Measurements from ENCODE around the gene AKAP10. TPM values are rescaled to one million over a fixed set of nuclear protein-coding genes. Genes with fewer than 3 reads are reported as not detected.

Gene AKAP10
- total RNA-seq, 1 donor from 2014 or later: 15.0 TPM

DNA sequence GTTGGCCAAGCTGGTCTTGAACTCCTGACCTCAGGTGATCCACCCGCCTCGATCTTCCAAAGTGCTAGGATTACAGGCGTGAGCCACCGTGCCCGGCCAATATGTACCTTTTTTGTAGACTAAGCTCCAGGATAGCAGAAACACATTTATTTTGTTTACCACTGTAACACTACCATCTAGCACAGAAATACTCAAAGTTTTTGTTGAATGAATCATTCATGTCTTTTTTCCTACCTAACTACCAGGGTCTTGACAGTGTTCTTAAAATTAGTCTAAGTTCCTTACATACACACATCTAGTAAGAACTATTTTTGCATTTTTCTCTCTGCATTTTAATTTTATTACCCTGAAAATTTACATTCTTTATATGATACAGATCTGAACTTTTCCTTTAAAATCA lies 44.4 kb downstream of the AKAP10 start:
- Histone ChIP-seq H3K27me3 (no peaks in the 10 kb centered on the region), H3K4me1 (no peaks in the 10 kb centered on the region), H3K36me3 (peaks cover 56 to 76% of the 10 kb centered on the region in 2 donors), H3K4me3 (no peak overlapping the region), H3K9me3 (no peaks in the 10 kb centered on the region), H3K27ac (no peak overlapping the region)
- no peak for DNase-seq (ENCODE audit: low spot score in 2 of 2)
- intact Hi-C loops (cut with DNase I): no loop called here
- TF ChIP-seq, protein P1, sequence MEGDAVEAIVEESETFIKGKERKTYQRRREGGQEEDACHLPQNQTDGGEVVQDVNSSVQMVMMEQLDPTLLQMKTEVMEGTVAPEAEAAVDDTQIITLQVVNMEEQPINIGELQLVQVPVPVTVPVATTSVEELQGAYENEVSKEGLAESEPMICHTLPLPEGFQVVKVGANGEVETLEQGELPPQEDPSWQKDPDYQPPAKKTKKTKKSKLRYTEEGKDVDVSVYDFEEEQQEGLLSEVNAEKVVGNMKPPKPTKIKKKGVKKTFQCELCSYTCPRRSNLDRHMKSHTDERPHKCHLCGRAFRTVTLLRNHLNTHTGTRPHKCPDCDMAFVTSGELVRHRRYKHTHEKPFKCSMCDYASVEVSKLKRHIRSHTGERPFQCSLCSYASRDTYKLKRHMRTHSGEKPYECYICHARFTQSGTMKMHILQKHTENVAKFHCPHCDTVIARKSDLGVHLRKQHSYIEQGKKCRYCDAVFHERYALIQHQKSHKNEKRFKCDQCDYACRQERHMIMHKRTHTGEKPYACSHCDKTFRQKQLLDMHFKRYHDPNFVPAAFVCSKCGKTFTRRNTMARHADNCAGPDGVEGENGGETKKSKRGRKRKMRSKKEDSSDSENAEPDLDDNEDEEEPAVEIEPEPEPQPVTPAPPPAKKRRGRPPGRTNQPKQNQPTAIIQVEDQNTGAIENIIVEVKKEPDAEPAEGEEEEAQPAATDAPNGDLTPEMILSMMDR (IDR thresholded peaks at IDR 0.05): no peak

DNA sequence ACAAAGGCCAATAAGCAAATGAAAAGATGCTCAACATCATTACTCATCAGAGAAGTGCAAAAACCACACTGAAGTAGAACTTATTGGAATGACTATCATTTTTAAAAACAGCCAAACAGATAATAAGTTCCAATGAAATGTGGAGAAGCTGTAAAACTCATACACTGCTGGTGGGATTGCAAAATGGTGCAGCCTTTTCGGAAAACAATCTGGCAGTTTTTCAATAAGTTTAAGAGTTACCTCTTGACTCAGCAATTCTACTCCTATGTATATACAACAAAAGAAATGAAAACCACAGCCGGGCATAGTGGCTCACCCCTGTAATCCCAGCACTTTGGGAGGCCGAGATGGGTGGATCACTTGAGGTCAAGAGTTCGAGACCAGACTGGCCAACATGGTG lies 49.3 kb downstream of the AKAP10 start:
- Histone ChIP-seq H3K36me3 (peaks cover 70 to 71% of the 10 kb centered on the region in 2 donors), H3K27me3 (no peaks in the 10 kb centered on the region), H3K4me3 (no peak overlapping the region), H3K27ac (no peak overlapping the region), H3K9me3 (no peaks in the 10 kb centered on the region), H3K4me1 (no peaks in the 10 kb centered on the region)
- intact Hi-C loops (cut with DNase I): no loop called here
- TF ChIP-seq, protein P1 (IDR thresholded peaks at IDR 0.05): no peak
- DNase-seq (ENCODE audit: low spot score in 2 of 2): no peak

DNA sequence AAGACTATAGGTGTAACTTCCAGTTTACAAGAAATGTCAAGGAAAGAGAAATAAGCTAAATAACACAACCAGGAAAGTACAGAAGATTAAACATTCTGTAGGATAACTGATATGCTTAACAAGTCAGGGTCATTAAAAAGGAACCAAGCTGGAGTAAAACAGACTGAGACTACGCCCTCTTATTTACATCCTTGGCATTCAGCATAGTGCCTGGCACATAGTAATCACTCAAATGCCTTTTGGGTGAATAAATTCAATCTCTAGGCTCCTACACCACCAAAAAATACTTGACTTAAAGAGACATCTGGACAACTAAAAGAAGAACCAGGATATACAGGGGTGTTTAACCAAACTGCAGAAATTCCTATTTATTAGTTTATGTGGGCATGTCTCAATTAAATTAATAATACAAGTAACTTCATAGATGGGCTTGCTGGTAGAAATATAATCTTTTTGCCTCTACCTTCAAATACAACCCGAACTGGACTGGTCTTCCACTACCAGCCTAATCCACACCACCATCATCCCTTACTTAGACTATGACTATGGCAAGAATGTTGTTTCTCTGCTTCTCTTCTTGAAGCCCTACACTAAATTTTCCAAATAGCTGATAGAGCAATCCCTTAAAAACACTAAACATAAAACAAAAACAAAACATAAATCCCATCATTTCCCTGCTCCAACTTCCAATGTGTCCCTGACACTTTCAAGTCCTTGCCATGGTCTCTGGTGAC lies 62.2 kb downstream of the AKAP10 start:
- H3K4me1 ChIP-seq: no peaks in the 10 kb centered on the region
- H3K4me3 ChIP-seq: no peak overlapping the region
- no peak overlapping the region for H3K27ac ChIP-seq
- DNase-seq (ENCODE audit: low spot score in 2 of 2): no peak
- no peaks in the 10 kb centered on the region for H3K27me3 ChIP-seq
- intact Hi-C loops (cut with DNase I): no loop called here
- H3K9me3 ChIP-seq: no peaks in the 10 kb centered on the region
- TF ChIP-seq, protein P1 (IDR thresholded peaks at IDR 0.05): no peak
- H3K36me3 ChIP-seq: peaks cover 66 to 85% of the 10 kb centered on the region in 2 donors

DNA sequence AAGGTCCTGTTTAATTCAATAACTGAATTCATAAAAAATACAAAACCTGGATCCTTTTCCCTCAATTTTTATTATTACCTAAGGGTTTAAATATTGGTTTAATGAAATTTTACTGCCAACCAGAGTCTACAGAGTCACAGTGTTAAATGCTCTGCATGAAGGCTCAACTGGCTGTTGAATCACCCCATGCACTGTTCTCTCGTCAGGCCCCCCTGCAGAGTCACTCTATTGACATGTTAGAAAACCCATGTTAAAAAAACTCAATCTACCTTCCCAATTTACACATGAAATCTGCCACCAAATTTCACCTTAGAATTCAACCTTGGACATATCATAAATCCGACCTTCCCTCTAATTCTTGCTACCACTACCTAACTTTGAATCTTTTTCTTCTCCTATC lies 66.6 kb downstream of the AKAP10 start:
- no peak for DNase-seq (ENCODE audit: low spot score in 2 of 2)
- no peak overlapping the region for H3K4me3 ChIP-seq
- no peaks in the 10 kb centered on the region for H3K9me3 ChIP-seq
- H3K4me1 ChIP-seq: no peaks in the 10 kb centered on the region
- no peak overlapping the region for H3K27ac ChIP-seq
- no peaks in the 10 kb centered on the region for H3K27me3 ChIP-seq
- peaks cover 69 to 78% of the 10 kb centered on the region in 2 donors for H3K36me3 ChIP-seq
- TF ChIP-seq, protein P1 (IDR thresholded peaks at IDR 0.05): no peak
- intact Hi-C loops (cut with DNase I): no loop called here

DNA sequence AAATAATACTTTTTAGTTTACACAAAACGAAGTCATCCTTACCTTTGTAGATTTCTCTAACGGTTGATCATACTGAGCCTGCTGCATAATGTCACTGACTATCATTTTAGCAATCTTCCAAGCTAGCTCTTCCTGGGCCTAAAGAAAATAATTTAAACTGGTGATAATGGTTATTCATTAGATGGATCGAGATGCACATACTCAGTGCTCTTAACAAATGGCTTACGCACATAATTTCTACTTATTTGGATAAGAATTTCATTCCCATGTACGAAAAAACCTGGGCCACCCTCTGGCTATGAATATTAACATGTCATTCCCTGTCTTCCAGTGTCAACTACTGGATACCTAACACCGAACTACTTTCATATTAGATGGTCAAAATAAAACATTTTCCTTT lies 68.5 kb downstream of the AKAP10 start:
- peaks cover 67 to 80% of the 10 kb centered on the region in 2 donors for H3K36me3 ChIP-seq
- H3K27me3 ChIP-seq: no peaks in the 10 kb centered on the region
- no peaks in the 10 kb centered on the region for H3K4me1 ChIP-seq
- no peaks in the 10 kb centered on the region for H3K9me3 ChIP-seq
- no peak overlapping the region for H3K4me3 ChIP-seq
- no peak overlapping the region for H3K27ac ChIP-seq
- TF ChIP-seq, protein P1 (IDR thresholded peaks at IDR 0.05): no peak
- intact Hi-C loops (cut with DNase I): no loop called here
- DNase-seq (ENCODE audit: low spot score in 2 of 2): no peak

All from ascending aorta (tissue), 2 donors.